ENCODE data around the gene ACSL6. TPM values are rescaled to one million over a fixed set of nuclear protein-coding genes. Genes with fewer than 3 reads are reported as not detected.
A peak's percentile ranks its signal among the peaks of the same experiment; 100 is the strongest.

Gene ACSL6
- total RNA-seq, 1 donor from 2014 or later, result 1.5 TPM

DNA sequence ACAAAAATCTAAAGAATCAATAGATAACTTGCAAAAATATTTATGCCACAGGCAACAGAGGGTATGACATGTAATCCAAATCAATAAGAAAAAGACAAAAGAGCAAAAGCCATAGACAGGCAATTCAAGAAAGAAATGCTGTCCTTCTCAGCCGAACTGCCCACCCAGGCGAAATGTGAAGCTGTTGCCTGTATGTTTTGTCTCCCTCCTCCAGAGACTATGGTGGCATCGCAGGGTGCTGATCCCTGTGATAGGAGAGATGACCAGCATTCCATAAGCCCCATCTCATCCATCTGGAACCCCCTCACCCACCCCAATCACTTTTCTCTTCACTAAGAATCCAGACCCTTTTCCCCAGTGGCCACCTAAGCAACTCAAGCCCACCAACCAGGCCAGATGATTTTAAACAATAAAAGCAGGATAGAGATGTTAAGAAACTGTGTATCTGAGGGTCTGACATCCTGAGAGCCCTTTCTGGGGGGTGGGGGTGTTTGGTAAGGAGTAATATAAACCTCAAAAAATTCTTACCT, 5.3 kb upstream of the ACSL6 start:
- DNase-seq (ENCODE audit: low spot score), result no peak

- DNase-seq (ENCODE audit: low spot score), result no peak
These were observed 2.3 kb upstream of the ACSL6 start for GRCh38 chr5:132013711-132014110.

- no peak for DNase-seq (ENCODE audit: low spot score)
These were observed 1.7 kb upstream of the ACSL6 start for GRCh38 chr5:132013006-132013689.

- peak; percentile 45 for DNase-seq (ENCODE audit: low spot score)
These were observed 1.0 kb upstream of the ACSL6 start for GRCh38 chr5:132012371-132013005.

GRCh38 chr5:132010989-132011621, 353 bp downstream of the ACSL6 start:
- no peak for DNase-seq (ENCODE audit: low spot score)

- DNase-seq (ENCODE audit: low spot score), result no peak
These were observed 841 bp downstream of the ACSL6 start for GRCh38 chr5:132010645-132010988.

- DNase-seq (ENCODE audit: low spot score), result no peak
These were observed 1.6 kb downstream of the ACSL6 start for GRCh38 chr5:132009706-132010405.

- no peak for DNase-seq (ENCODE audit: low spot score)
These were observed 2.3 kb downstream of the ACSL6 start for GRCh38 chr5:132008961-132009680.

- no peak for DNase-seq (ENCODE audit: low spot score)
These were observed 3.3 kb downstream of the ACSL6 start for GRCh38 chr5:132008163-132008473.

- DNase-seq (ENCODE audit: low spot score), result peak; percentile 85
These were observed 3.9 kb downstream of the ACSL6 start for GRCh38 chr5:132007399-132008162.

GRCh38 chr5:132006331-132007120, 4.9 kb downstream of the ACSL6 start:
- DNase-seq (ENCODE audit: low spot score), result no peak

GRCh38 chr5:132005591-132005990, 5.9 kb downstream of the ACSL6 start:
- no peak for DNase-seq (ENCODE audit: low spot score)

DNA sequence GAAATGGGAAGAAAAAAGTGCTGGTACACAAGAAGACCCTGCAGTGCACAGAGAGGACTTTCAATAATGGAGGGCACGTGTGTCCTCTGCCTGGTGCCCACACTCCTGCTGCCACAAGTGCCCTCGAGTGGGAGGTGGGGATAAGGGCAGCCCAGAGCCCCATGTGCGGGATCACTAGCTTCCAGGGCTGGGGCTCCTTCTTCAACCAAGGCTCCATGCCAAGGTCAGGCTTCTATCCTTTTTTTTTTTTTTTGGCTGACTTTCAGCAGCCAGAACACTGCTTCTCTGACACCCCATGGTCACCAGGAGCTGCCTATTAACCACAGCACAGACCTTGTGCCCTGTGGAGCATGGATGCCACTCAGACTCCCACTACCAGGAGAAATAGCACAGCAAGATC, 7.5 kb downstream of the ACSL6 start:
- DNase-seq (ENCODE audit: low spot score), result no peak

- DNase-seq (ENCODE audit: low spot score), result no peak
These were observed 8.2 kb downstream of the ACSL6 start for GRCh38 chr5:132003170-132003744.

DNA sequence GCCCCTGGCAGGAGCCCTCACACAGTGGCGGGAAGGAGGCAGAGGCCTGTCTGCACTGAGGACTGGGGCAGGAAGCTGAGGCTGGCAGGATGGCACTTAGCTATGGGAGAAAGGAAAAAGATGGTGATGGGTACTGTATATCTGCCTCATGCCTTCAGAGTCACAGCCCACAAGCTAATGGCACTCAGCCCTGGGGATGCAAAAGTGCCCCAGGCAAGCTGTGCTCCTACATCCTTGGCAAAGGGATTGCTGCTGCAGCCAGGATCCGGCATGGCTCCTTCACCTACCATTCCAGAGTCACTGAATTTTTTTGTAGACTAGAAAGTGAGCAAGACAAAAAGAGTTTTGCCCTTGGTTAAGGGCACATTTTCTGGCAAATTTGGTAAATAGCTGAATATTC, 8.7 kb downstream of the ACSL6 start:
- DNase-seq (ENCODE audit: low spot score), result no peak

- DNase-seq (ENCODE audit: low spot score), result no peak
These were observed 9.6 kb downstream of the ACSL6 start for GRCh38 chr5:132001647-132002561.

GRCh38 chr5:132000677-132001453, 10.6 kb downstream of the ACSL6 start:
- DNase-seq (ENCODE audit: low spot score), result no peak

DNA sequence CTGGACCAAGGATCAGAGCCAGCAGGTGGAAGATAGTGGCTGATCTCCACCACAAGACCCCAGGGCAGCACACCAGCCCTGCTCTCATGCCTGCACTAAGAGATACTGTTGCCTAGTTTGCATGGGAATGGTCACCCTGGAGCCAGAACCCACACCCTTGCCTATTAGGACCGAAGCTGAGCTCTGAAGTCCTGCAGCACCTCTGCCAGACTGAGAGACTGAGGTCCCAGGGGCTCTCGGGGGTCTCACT, 11.3 kb downstream of the ACSL6 start:
- DNase-seq (ENCODE audit: low spot score), result no peak

All from mucosa of gallbladder (tissue), 1 donor.